HG02678 (cell line): ENCODE measurements around the gene TTC19.
A peak's percentile ranks its signal among the peaks of the same experiment; 100 is the strongest.
"Not testable (repeated sequence)": the region's sequence is repeated elsewhere in the genome, so short reads cannot be mapped to it uniquely, and the experiment has no call there.

ENCODE experiments used
- ATAC-seq: cut with Tn5 transposase; IDR thresholded peaks from one replicate; pipeline ENCODE4 v1.9.1; 2021; ENCODE audit warnings: mild to moderate bottlenecking, moderate library complexity; ENCODE audit not compliant: unreplicated experiment

TTC19 gene

DNA sequence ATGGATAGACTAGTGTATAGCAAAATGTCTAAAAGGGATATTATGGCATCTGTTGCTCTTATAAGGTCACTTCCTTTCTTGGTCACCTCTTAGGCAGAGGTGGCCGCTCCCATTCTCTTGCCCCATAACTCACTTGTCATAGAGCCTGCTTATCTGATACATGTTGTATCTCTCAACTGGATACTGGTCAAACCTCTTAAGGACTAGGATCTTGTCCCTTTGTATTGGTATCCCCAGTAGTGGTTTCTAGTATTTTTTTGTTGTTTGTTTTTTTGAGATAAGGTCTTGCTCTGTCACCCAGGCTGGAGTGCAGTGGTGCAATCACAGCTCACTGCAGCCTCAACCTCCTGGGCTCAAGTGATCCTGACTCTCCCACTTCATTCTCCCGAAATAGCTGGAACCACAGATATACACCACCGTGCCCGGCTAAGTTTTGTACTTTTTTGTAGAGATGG is 27.1 kb upstream of the TTC19 start:
- no peak for ATAC-seq

DNA sequence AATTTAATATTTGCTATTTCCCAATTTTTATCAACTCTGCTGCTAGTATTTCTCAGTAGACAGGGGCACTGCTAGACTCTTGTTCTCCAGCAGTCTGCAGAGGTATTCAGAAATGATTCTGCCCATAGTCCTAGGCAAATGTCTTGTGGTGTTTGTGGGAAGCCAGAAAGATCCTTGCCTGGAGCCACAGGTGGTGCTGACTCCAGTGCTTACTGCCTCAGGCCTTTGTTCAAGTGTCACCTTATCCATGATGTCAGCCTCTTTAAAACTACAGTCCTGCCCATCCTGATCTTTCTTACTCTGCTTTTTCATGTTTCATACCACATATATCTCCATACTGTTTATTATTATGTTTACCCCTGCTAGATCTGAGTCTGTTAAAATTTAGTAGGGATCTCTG is 26.6 kb upstream of the TTC19 start:
- no peak for ATAC-seq

DNA sequence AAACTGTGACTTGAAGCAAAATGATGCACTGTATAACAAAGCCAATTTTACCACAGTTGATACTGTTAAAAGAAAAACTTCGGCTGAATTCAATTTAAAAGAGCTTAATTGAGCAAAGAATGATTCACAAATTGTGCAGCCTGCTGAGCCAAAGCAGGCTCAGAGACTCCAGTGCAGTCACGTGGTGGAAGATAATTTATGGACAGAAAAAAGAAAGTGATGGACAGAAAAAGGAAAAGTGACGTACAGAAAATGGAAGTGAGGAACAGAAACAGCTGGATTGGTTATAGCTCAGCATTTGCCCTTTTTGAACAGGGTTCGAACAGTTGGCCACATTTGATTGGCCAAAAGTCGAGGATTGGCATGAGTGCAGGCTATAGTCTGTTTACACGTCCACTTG is 25.8 kb upstream of the TTC19 start:
- ATAC-seq: no peak

DNA sequence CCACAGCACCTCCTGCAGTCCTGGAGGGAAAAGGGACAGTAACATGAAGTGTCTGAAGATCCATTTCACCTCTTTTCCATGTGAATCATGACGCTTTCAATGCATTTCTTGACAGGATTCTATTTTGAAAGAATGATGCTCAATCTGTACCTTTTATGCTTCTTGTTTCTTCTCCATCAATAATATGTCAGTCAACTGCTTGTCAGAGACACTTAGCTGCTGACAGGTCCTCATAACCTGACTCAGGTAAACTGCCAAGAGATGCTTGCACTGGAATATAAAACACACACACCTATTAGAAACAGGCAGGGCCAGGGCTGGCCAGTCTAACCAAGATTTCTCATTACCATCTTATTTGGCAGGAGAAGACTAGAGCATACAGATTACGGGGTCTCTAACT is 21.7 kb upstream of the TTC19 start:
- no peak for ATAC-seq

DNA sequence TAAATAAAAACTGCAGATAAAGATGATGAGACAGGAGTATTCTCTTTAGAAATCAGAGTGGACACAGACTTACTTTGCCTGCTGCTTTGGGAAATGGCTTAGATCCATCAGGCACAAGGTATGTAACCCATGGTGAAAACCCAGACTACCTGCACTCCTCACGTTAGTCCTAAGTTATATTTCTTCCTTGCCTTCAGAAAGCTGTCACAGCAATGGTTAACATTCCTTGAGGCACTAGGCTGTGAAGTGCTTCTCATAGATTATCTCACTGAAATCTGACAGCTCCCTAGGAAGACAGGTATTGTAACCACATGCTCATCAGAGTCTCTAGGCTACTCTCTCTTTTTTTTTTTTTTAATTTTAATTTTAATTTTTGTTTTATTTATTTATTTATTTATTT is 21.0 kb upstream of the TTC19 start:
- no peak for ATAC-seq

DNA sequence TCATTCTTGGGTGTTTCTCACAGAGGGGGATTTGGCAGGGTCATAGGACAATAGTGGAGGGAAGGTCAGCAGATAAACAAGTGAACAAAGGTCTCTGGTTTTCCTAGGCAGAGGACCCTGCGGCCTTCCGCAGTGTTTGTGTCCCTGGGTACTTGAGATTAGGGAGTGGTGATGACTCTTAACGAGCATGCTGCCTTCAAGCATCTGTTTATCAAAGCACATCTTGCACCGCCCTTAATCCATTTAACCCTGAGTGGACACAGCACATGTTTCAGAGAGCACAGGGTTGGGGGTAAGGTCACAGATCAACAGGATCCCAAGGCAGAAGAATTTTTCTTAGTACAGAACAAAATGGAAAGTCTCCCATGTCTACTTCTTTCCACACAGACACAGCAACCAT is 20.6 kb upstream of the TTC19 start:
- not testable (repeated sequence) for ATAC-seq

DNA sequence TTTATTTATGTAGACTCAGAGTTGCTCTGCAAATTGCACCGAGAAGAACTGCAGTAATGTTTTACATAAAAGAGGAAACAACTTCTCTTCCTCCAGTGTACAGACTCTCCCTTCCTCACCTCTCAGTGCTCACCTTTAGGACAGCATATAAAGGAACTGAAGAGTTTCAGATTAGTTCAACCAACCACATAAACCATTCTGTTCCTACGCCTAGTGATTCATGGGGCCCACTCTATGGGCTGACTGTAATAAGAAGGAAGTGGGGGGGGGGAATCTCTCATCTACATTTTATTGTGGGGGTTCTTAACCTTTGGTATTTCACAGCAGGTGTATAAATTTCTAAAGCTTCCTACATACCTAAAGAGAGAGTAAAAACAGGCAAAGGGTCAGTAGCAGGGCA is 18.4 kb upstream of the TTC19 start:
- ATAC-seq: peak; percentile 82

DNA sequence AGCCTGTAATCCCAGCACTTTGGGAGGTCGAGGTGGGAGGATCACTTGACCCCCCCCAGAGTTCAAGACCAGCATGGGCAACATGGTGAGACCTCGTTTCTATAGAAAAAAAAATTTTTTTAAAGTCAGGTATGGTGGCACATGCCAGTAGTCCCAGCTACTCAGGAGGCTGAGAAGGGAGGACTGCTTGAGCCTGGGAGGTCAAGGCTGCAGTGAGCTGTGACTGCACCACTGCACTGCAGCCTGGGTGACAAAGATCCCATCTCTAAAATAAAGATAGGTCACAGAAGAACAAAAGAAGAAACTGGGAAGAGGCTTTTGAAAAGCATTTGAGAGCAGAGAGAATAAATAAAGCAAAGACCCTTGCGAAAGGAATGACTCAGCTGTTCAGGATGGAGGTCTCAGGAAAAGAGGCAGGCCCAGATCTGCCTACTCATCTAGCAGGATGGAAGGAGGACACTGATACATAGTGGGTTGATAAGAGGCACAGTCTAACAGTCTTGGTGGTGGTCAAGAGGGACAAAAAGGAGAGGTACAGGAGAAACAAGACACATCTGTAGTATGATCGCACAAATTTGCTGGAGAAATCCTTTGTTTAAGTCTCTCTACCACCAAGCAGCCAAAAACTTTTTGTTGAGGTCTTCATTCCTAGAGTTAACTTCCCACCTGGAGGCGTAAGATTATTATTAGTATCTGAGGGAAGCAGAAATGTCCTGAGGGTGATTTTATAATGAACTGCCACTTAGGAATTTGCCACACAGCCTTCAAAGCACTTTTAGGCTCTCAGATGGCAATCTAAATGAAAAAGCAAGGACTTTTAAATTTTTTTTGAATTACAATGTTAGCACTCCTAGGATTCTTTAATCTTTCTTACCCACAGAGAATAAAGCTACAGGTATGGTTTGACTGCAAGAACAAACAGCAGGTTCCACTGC is 17.7 kb upstream of the TTC19 start:
- no peak for ATAC-seq

DNA sequence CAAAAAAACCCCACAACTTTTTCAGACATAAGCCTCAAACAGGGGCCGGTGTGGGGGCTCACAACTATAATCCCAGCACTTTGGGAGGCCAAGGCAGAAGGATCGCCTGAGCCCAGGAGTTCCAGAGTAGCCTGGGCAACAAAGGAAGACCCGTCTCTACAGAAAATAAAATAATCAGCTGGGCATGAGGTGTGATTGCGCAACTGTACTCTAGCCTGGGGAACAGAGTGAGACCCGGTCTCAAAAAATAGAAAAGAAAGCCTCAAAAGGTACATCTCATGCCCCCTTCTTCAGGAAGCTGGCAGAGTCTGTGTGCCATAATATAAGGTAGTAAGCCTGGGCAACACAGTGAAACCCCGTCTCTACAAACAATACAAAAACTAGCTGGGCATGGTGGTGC is 3.3 kb upstream of the TTC19 start:
- ATAC-seq: no peak

DNA sequence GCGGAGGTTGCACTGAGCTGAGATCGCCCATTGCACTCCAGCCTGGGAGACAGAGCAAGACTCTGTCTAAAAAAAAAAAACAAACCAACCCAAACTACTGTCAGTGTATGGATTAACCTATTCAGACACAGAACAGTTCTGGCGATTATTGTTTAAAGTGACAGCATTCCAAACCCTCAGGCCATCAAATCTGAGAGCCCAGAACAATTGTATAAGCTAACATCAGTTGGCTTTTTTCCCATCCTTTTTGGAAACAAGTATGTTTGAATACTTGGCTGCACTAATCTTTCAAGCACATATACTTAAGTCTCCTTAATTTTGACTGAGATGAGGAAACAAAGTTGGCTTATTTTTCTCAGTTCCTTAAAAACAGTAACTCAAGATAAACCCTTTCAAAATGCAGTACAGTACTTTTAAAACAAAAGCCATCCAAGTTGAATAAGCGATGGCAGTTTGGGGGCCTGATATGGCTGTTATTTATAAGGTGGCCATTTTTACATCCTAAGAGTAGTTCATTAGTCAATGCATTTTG is 1.5 kb upstream of the TTC19 start:
- ATAC-seq: no peak

DNA sequence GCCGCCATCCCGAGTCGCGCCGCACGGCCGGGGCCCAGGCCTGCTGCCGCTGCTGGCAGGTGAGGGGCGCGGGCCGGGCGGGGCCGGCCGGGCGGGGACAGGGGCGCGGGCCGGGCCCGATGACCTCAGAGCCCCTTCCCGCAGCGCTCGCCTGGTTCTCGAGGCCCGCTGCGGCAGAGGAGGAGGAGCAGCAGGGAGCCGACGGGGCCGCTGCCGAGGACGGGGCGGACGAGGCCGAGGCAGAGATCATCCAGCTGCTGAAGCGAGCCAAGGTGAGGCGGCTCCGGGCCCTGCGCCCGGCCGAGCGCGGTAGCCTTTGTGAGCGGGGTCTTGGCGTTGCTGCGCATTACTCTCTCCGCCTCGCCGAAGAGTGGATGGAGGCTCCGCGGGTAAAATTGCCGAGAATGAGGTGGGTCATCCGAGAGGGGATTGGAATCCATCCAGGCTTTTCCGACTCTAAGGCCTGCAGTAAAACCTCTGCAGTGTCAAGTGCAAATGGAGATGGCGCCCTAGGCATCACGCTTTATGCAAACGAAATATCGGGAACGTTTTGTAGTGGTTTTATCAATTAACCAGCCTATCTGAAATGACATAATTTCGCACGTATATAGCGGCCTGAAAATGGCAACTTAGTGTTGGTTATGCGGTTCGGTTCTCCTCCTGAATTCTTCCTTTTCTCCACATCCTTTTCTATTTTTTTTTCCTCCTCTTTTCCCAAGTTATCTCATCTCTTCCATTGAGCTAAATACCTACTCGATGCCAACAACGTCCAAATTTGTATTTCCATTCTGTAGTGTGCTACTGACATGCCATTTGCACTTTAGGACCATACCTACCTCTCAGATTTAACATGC is 577 bp downstream of the TTC19 start:
- no peak for ATAC-seq

DNA sequence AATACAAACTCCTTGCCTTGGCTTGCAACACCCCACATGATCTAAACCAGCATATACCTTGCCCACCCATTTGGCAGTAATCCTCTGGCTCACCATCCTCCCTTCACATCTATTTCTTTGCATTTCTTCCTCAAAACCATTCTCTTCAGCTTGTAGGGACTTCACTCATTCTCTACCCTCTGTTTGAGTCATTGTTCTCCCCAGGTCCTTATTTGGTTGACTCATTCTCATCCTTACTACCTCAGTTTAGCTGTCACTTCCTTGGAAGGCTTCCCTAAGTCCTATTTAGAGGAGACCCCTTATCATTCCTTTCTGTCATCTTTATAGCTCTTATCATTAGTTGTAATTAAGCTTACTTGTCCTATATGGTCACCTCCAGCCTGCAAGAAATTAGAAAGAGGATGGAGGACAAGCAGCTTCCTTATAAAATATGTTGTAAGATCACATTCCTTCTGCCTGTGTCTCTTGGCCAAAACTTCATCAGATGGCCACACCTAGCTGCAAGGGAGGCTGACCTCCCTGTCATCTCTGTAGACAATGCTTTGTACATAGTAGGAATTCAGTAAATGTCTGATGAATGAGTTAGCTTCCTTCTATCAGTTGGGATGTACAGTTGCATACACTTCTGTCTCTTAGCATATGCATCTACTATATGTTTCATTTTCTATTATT is 1.7 kb downstream of the TTC19 start:
- no peak for ATAC-seq

- ATAC-seq: no peak
These were observed 3.2 kb downstream of the TTC19 start for GRCh38 chr17:16002708-16003260.

DNA sequence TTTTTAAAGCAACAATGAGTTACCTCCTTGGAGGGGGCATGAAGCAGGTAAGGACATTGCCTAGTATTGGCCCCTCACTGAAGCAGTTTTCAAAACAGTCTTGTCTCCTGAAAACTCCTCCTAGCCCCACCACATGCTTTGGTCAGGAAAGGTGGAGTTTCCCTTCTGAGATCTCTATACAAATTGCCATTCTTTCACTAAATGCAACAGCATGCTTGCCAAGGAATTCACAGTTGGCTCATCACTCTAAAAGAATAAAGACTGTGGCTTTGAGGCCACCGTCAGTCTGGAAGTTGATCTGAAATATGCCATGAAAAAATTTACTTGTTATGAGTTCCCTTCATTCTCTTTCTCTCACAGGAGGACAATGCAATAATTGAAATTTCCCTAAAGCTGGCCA is 4.2 kb downstream of the TTC19 start:
- no peak for ATAC-seq

- ATAC-seq: no peak
These were observed 6.0 kb downstream of the TTC19 start for GRCh38 chr17:16005636-16006035.

GRCh38 chr17:16007439-16007838 is 7.8 kb downstream of the TTC19 start:
- ATAC-seq: no peak

- ATAC-seq: no peak
These were observed 14.4 kb downstream of the TTC19 start for GRCh38 chr17:16013943-16014407.

DNA sequence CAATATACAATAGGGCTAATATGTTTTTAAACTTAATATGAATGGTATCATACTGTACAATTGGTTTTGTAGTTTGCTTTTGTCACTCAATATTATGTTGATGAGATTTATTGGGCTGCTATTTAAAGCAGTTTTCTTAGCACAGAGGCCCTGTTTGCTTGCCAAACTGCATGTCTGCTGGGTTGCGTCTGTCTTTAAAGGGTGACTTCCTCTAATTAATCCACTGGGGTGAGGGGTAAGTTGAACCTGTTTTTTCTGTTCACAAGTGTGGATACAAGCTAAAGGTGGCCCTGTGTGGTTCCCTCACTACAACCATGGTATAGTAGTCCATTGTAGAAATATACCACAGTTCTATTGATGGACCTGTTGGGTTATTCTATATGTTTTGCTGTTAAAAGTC is 19.7 kb downstream of the TTC19 start:
- no peak for ATAC-seq

DNA sequence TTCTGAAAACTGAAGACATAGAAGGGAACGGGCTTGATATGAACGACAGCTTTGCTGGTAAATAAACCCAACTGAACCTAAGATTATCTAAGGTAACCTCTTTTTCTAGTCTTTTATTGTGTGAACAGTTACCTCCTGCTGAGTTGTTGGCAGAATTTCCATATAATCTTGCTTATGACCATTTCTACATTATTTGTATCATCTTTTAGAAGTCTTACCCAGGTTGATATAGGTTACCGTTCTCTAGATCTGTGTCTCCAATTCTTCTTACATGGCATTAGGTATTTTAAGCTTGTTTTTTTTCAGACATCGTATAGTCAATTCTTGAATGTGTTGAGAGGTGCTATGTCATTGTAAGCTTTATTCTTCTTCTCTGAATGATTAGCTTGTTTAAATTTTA is 24.3 kb downstream of the TTC19 start:
- no peak for ATAC-seq

DNA sequence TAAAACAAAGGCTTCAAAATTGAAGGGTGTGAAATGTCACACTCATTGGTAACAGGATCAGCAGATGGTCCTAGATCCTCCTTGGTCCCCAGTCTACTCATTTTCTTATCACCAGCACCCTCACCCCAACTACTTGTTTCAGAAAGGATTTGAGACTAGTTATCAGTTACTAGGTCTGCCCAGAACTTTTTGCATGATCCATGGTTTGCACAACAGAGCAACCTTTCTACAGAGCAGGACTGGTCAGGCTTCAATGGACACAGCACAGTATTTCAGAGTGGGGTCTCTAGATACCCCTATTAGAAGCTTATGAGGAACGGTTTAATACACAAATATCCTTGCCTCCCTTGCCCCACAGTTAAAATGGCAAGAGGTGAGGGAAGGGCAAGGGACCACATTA is 25.6 kb downstream of the TTC19 start:
- ATAC-seq: no peak

DNA sequence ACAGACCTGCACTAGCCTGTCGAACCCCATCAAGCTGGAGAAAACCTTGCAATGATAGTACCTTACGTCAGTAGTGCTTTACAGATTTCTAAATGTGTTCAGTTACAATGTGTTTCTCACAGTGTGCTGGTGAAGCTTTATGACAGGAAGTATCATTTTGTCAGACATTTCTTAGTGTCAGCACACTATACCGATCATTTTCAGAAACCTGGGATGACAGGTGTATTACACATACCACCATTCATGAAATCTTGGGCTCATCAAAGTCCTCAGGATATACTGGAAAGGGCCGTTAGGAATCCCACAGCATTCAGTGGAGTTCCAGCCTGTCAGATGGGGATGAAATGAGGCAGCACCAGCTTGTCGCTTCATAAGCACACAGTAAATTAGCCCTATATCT is 27.3 kb downstream of the TTC19 start:
- ATAC-seq: no peak
